Measurements from ENCODE around the gene SUN5.

GRCh38 chr20:32960222-32960518 lies 44.1 kb downstream of the SUN5 start:
- TF ChIP-seq CTCF (IDR thresholded peaks at IDR 0.05): no peak
- no peak for TF ChIP-seq EZH2 (IDR thresholded peaks at IDR 0.05; ENCODE audit: borderline replicate concordance, insufficient read depth, low read depth, low read length, poor library complexity, severe bottlenecking)

All from B cell (primary cell).